PC-3 (cell line): ENCODE measurements around the gene GRIA1. TPM values are rescaled to one million over a fixed set of nuclear protein-coding genes. Genes with fewer than 3 reads are reported as not detected.

Source experiments
- ATAC-seq: fragments of 200-7000 bp; cut with Tn5 transposase; 2 replicates; pipeline ENCODE4 v1.9.1; 2020; ENCODE audit warnings: mild to moderate bottlenecking, moderate library complexity
- BruUV-seq: library from RNA; stranded (reverse); fragments of 400-500 nt; replicated peaks from 2 replicates; lab custom pipeline; 2021; lab: Mats Ljungman, UMichigan
- CTCF ChIA-PET: fragments of 300-600 bp; sonication (Branson Sonifier 250); formaldehyde crosslinking; loops from one replicate; lab custom pipeline; 2022; ENCODE audit warnings: antibody characterized with exemption; lab: Charles Lee
- POLR2A ChIA-PET: fragments of 300-600 bp; sonication (Branson Sonifier 250); formaldehyde crosslinking; loops from one replicate; lab custom pipeline; 2022; ENCODE audit warnings: antibody characterized with exemption; ENCODE audit not compliant: unreplicated experiment; lab: Charles Lee
- DNase-seq: peaks from one replicate; pipeline ENCODE4 v3.0.0-alpha.2; 2015
- H2AFZ ChIP-seq: fragments of 300-600 bp; sonication (generic); 2 replicates; pipeline ENCODE4 v1.6.0; 2016; ENCODE audit warnings: antibody characterized with exemption, low read length
- H3F3A ChIP-seq: fragments of 300-600 bp; sonication (generic); one replicate; pipeline ENCODE4 v1.6.0; 2017; ENCODE audit warnings: antibody characterized with exemption, low read length, control low read depth, mild to moderate bottlenecking; ENCODE audit not compliant: unreplicated experiment
- H3K27ac ChIP-seq: fragments of 300-600 bp; sonication (generic); 2 replicates; pipeline ENCODE4 v1.5.1; 2016; ENCODE audit warnings: mild to moderate bottlenecking, low read length
- H3K27me3 ChIP-seq: fragments of 300-600 bp; sonication (generic); 2 replicates; pipeline ENCODE4 v1.6.1; 2016; ENCODE audit warnings: low read length, mixed read lengths
- H3K36me3 ChIP-seq: fragments of 300-600 bp; sonication (generic); 2 replicates; pipeline ENCODE4 v1.6.1; 2016; ENCODE audit warnings: low read depth, mixed run types, low read length, mixed read lengths
- H3K4me1 ChIP-seq: fragments of 300-600 bp; sonication (generic); 2 replicates; pipeline ENCODE4 v1.5.1; 2016; ENCODE audit warnings: low read length; ENCODE audit not compliant: insufficient read depth
- H3K4me2 ChIP-seq: fragments of 300-600 bp; sonication (generic); 2 replicates; pipeline ENCODE4 v1.6.0; 2016; ENCODE audit warnings: low read length
- H3K4me3 ChIP-seq: fragments of 300-600 bp; sonication (generic); 2 replicates; pipeline ENCODE4 v1.5.1; 2016; ENCODE audit warnings: mild to moderate bottlenecking, low read length, mixed read lengths
- H3K79me2 ChIP-seq: fragments of 300-600 bp; sonication (generic); 2 replicates; pipeline ENCODE4 v1.6.1; 2017; ENCODE audit warnings: low read length, mixed read lengths
- H3K9ac ChIP-seq: fragments of 300-600 bp; sonication (generic); 2 replicates; pipeline ENCODE4 v1.6.0; 2016; ENCODE audit warnings: mild to moderate bottlenecking, low read length
- H3K9me2 ChIP-seq: fragments of 300-600 bp; sonication (generic); replicated peaks from 2 replicates; pipeline ENCODE4 v1.6.1; 2016; ENCODE audit warnings: mixed run types, low read length, mixed read lengths
- H3K9me3 ChIP-seq: fragments of 300-600 bp; sonication (generic); 2 replicates; pipeline ENCODE4 v1.6.1; 2016; ENCODE audit warnings: low read length, mixed read lengths
- H4K20me1 ChIP-seq: fragments of 300-600 bp; sonication (generic); 2 replicates; pipeline ENCODE4 v1.6.1; 2016; ENCODE audit warnings: low read length, mixed read lengths
- CTCF ChIP-seq: fragments of 300-600 bp; sonication (generic); conservative IDR thresholded peaks from 2 replicates; pipeline ENCODE4 v1.5.1; 2017; ENCODE audit warnings: antibody characterized with exemption, low read depth, mild to moderate bottlenecking, low read length
- EZH2 ChIP-seq: fragments of 300-600 bp; sonication (generic); IDR thresholded peaks from one replicate; pipeline ENCODE4 v1.6.1; 2017; ENCODE audit warnings: antibody characterized with exemption, mild to moderate bottlenecking, low read length; ENCODE audit not compliant: unreplicated experiment
- EZH2phosphoT487 ChIP-seq: fragments of 300-600 bp; sonication (generic); IDR thresholded peaks from 2 replicates; pipeline ENCODE4 v1.6.1; 2018; ENCODE audit warnings: mild to moderate bottlenecking, antibody characterized with exemption, low read length, borderline replicate concordance
- intact Hi-C: fragments of 100-400 bp; cut with micrococcal nuclease; formaldehyde crosslinking; loops from 2 replicates; pipeline ENCODE4 v1.9.0; 2023
- total RNA-seq: library from RNA; depleted of rRNA; stranded (reverse); fragments of >200 nt; gene quantifications from 2 replicates; pipeline ENCODE4 v1.2.3, GENCODE V29; 2014

Gene GRIA1
- total RNA-seq, 1 experiment from 2014 or later = not detected

GRCh38 chr5:153533546-153533945 lies 43.1 kb downstream of the GRIA1 start:
- Histone ChIP-seq H3K4me2 (no peak overlapping the region), H2AFZ (no peak overlapping the region), H3K9me3 (no peaks in the 10 kb centered on the region), H3K9ac (no peak overlapping the region), H3F3A (no peaks in the 10 kb centered on the region), H3K9me2 (no peaks in the 10 kb centered on the region), H3K79me2 (no peaks in the 10 kb centered on the region), H3K27me3 (no peaks in the 10 kb centered on the region), H3K27ac (no peak overlapping the region), H3K4me1 (no peaks in the 10 kb centered on the region), H4K20me1 (no peaks in the 10 kb centered on the region), H3K36me3 (no peaks in the 10 kb centered on the region), H3K4me3 (no peak overlapping the region)
- ChIA-PET POLR2A (no interaction called here), CTCF (no interaction called here)
- no TSS peak for BruUV-seq
- ATAC-seq (no peak), DNase-seq (no peak)
- intact Hi-C loops = no loop called here
- TF ChIP-seq EZH2phosphoT487 (no peak), CTCF (no peak), EZH2 (no peak)

GRCh38 chr5:153534102-153534501 lies 43.6 kb downstream of the GRIA1 start:
- ChIA-PET CTCF (no interaction called here), POLR2A (interaction anchor here (0.6 kb wide), 1 partner anchor 8 kb away, joined by 4 read pairs; no protein-coding TSS in a partner anchor)
- Histone ChIP-seq H3K36me3 (no peaks in the 10 kb centered on the region), H3K4me3 (no peak overlapping the region), H3K9me2 (no peaks in the 10 kb centered on the region), H3K9me3 (no peaks in the 10 kb centered on the region), H3K27me3 (no peaks in the 10 kb centered on the region), H3K4me2 (no peak overlapping the region), H3F3A (no peaks in the 10 kb centered on the region), H3K27ac (no peak overlapping the region), H3K79me2 (no peaks in the 10 kb centered on the region), H3K9ac (no peak overlapping the region), H4K20me1 (no peaks in the 10 kb centered on the region), H2AFZ (no peak overlapping the region), H3K4me1 (no peaks in the 10 kb centered on the region)
- no peak for DNase-seq
- ATAC-seq = no peak
- intact Hi-C loops = no loop called here
- no peak for TF ChIP-seq CTCF
- TF ChIP-seq EZH2phosphoT487 = no peak
- no peak for TF ChIP-seq EZH2
- BruUV-seq = no TSS peak

- ChIA-PET POLR2A (no interaction called here), CTCF (no interaction called here)
- Histone ChIP-seq H3K4me3 (no peak overlapping the region), H4K20me1 (no peaks in the 10 kb centered on the region), H3K9ac (no peak overlapping the region), H3K27ac (no peak overlapping the region), H3K36me3 (no peaks in the 10 kb centered on the region), H3K4me2 (no peak overlapping the region), H3K79me2 (no peaks in the 10 kb centered on the region), H3K9me3 (no peaks in the 10 kb centered on the region), H3F3A (no peaks in the 10 kb centered on the region), H3K27me3 (no peaks in the 10 kb centered on the region), H3K9me2 (no peaks in the 10 kb centered on the region), H2AFZ (no peak overlapping the region), H3K4me1 (no peaks in the 10 kb centered on the region)
- ATAC-seq (no peak), DNase-seq (no peak)
- TF ChIP-seq CTCF = no peak
- TF ChIP-seq EZH2 = no peak
- TF ChIP-seq EZH2phosphoT487 = no peak
- intact Hi-C loops = no loop called here
- BruUV-seq = no TSS peak
These were observed 46.7 kb downstream of the GRIA1 start for GRCh38 chr5:153537207-153537606.
